K562 (cell line): ENCODE measurements around the gene PREX1. TPM values are rescaled to one million over a fixed set of nuclear protein-coding genes. Genes with fewer than 3 reads are reported as not detected.

Source experiments
- ATAC-seq: fragments of 200-7000 bp; cut with Tn5 transposase; 3 replicates; pipeline ENCODE4 v1.9.1; 2020; ENCODE audit warnings: moderate library complexity
- BruUV-seq: library from RNA; stranded (reverse); fragments of 400-500 nt; replicated peaks from 2 replicates; lab custom pipeline; 2021; lab: Mats Ljungman, UMichigan
- CTCF ChIA-PET: fragments of 300-600 bp; formaldehyde crosslinking; extraction: SDS; loops from one replicate; lab custom pipeline; 2021; ENCODE audit warnings: low intra/inter-chr PET ratio; lab: Yijun Ruan, JAX
- POLR2A ChIA-PET: fragments of 300-600, 350-650 bp; sonication (Branson Sonifier 250); formaldehyde crosslinking; extraction: SDS; loops from one replicate; lab custom pipeline; 2021; ENCODE audit warnings: antibody characterized with exemption, inconsistent platforms; lab: Yijun Ruan, JAX
- DNase-seq, 4 experiments: peaks; one replicate each; pipeline versions ENCODE4 v3.0.0 to v3.0.0-alpha.2; 2011 to 2018; ENCODE audit warnings: low spot score in 3 of 4, mixed read lengths in 3 of 4; ENCODE audit errors: extremely low read depth in 1 of 4
- FAIRE-seq: peaks from 2 replicates; lab custom pipeline; 2011; peaks lifted over from hg19 to GRCh38; lab: Jason Lieb, UNC
- H2AFZ ChIP-seq: 2 replicates; pipeline ENCODE4 v1.6.0; 2011; ENCODE audit warnings: low read depth, low read length, control low read depth, inconsistent platforms
- H3K27ac ChIP-seq: fragments of 200-600 bp; 3 replicates; pipeline ENCODE4 v1.8.0; 2011; ENCODE audit warnings: low read depth, mild to moderate bottlenecking, control low read depth, inconsistent platforms, low read length, moderate library complexity, mixed read lengths; ENCODE audit errors: extremely low read depth
- H3K27me3 ChIP-seq, 2 experiments: fragments of 300-600 bp in 1 of 2; 2 replicates in 1 of 2; 3 replicates in 1 of 2; pipeline versions ENCODE4 v1.6.0 to v1.8.0; 2011; ENCODE audit warnings: inconsistent platforms in 2 of 2, low read length in 2 of 2, mild to moderate bottlenecking in 1 of 2, mixed read lengths in 1 of 2, moderate library complexity in 1 of 2; ENCODE audit not compliant: control insufficient read depth in 2 of 2, insufficient read depth in 2 of 2
- H3K36me3 ChIP-seq: fragments of 300-600 bp; 3 replicates; pipeline ENCODE4 v1.8.0; 2011; ENCODE audit warnings: mild to moderate bottlenecking, low read length, inconsistent platforms; ENCODE audit not compliant: control insufficient read depth, insufficient read depth
- H3K4me1 ChIP-seq, 2 experiments: fragments of 200-600 bp in 1 of 2; replicated peaks in 1 of 2; 2 replicates in 1 of 2; 3 replicates in 1 of 2; pipeline versions ENCODE4 v1.5.1 to v1.8.0; 2011; ENCODE audit warnings: inconsistent platforms in 2 of 2, low read length in 2 of 2, mild to moderate bottlenecking in 1 of 2, mixed read lengths in 1 of 2, moderate library complexity in 1 of 2; ENCODE audit not compliant: control insufficient read depth in 2 of 2, insufficient read depth in 2 of 2
- H3K4me2 ChIP-seq: 2 replicates; pipeline ENCODE4 v1.6.1; 2011; ENCODE audit warnings: low read length, control low read depth, inconsistent platforms, mixed read lengths; ENCODE audit not compliant: insufficient read depth
- H3K4me3 ChIP-seq: fragments of 200-600 bp; sonication (generic), shearing (Covaris generic); 2 replicates; pipeline ENCODE4 v1.5.1; 2016; ENCODE audit warnings: control low read depth, inconsistent platforms
- H3K79me2 ChIP-seq: fragments of 200-600 bp; 3 replicates; pipeline ENCODE4 v1.8.0; 2011; ENCODE audit warnings: low read length, inconsistent platforms; ENCODE audit not compliant: control insufficient read depth, insufficient read depth
- H3K9ac ChIP-seq, 2 experiments: 2 replicates each; pipeline versions ENCODE4 v1.6.0 to v1.6.1; 2011; ENCODE audit warnings: low read depth in 2 of 2, low read length in 2 of 2, control low read depth in 1 of 2, inconsistent platforms in 1 of 2, mild to moderate bottlenecking in 1 of 2, mixed read lengths in 1 of 2; ENCODE audit not compliant: insufficient read depth in 1 of 2
- H3K9me1 ChIP-seq: one replicate; pipeline ENCODE4 v1.6.0; 2011; ENCODE audit warnings: inconsistent platforms, mild to moderate bottlenecking, low read length, moderate library complexity; ENCODE audit not compliant: control insufficient read depth, insufficient read depth
- H3K9me3 ChIP-seq: replicated peaks from 2 replicates; pipeline ENCODE4 v1.5.1; 2011; ENCODE audit warnings: low read depth, low read length, inconsistent platforms; ENCODE audit not compliant: control insufficient read depth, insufficient read depth
- H4K20me1 ChIP-seq: replicated peaks from 2 replicates; pipeline ENCODE4 v1.6.1; 2011; ENCODE audit warnings: low read length, inconsistent platforms, mixed read lengths; ENCODE audit not compliant: control insufficient read depth, insufficient read depth
- BCLAF1 ChIP-seq, 2 experiments: fragments of 450-650 bp in 1 of 2; IDR thresholded peaks; 2 replicates each; pipeline ENCODE4 v1.6.1; 2011 to 2017; ENCODE audit warnings: low read depth in 2 of 2, antibody characterized with exemption in 1 of 2, borderline replicate concordance in 1 of 2, low read length in 1 of 2, mild to moderate bottlenecking in 1 of 2, mixed read lengths in 1 of 2; ENCODE audit not compliant: control insufficient read depth in 1 of 2
- CBFA2T3 ChIP-seq: fragments of 450-650 bp; IDR thresholded peaks from 2 replicates; pipeline ENCODE4 v1.6.1; 2017
- CREBBP ChIP-seq: IDR thresholded peaks from one replicate; pipeline ENCODE4 v1.6.1; 2012; ENCODE audit warnings: low read depth, mild to moderate bottlenecking, control low read depth, inconsistent platforms, low read length
- CTBP1 ChIP-seq: fragments of 450-650 bp; IDR thresholded peaks from 2 replicates; pipeline ENCODE4 v1.6.1; 2016; ENCODE audit warnings: borderline replicate concordance
- MTF1 ChIP-seq: fragments of 250-450 bp; sonication (Bioruptor Pico); IDR thresholded peaks from 2 replicates; pipeline ENCODE4 v1.9.0; 2021; ENCODE audit warnings: moderate library complexity, mild to moderate bottlenecking, inconsistent platforms, borderline replicate concordance
- MYC ChIP-seq, 2 experiments: fragments of 250-450 bp in 1 of 2; sonication (Bioruptor Pico) in 1 of 2; IDR thresholded peaks; 2 replicates each; pipeline versions ENCODE4 v1.5.1 to v1.6.1; 2012 to 2021; ENCODE audit warnings: low read depth in 2 of 2, borderline replicate concordance in 1 of 2, improper control_type of control experiment in 1 of 2, low read length in 1 of 2, mild to moderate bottlenecking in 1 of 2, moderate library complexity in 1 of 2
- NRF1 ChIP-seq, 2 experiments: fragments of 450-650 bp; IDR thresholded peaks in 1 of 2; conservative IDR thresholded peaks in 1 of 2; 2 replicates each; pipeline ENCODE4 v1.6.1; 2014; ENCODE audit warnings: mild to moderate bottlenecking in 2 of 2
- PTBP1 ChIP-seq: fragments of 200-400 bp; formaldehyde crosslinking; IDR thresholded peaks from 2 replicates; pipeline ENCODE4 v1.6.1; 2017; ENCODE audit warnings: low read depth, low read length
- PTTG1 ChIP-seq: fragments of 450-650 bp; IDR thresholded peaks from 2 replicates; pipeline ENCODE4 v1.6.1; 2016; ENCODE audit warnings: low read depth, mild to moderate bottlenecking, missing genetic modification characterization, missing compliant biosample characterization
- SAFB2 ChIP-seq: fragments of 200-400 bp; formaldehyde crosslinking; IDR thresholded peaks from 2 replicates; pipeline ENCODE4 v1.6.1; 2018; ENCODE audit warnings: borderline replicate concordance, low read length, low read depth, moderate library complexity; ENCODE audit not compliant: severe bottlenecking
- TBL1XR1 ChIP-seq, 2 experiments: IDR thresholded peaks; 2 replicates each; pipeline ENCODE4 v1.6.1; 2012; ENCODE audit warnings: improper control_type of control experiment in 2 of 2, low read length in 2 of 2, mild to moderate bottlenecking in 1 of 2
- ZNF436 ChIP-seq: fragments of 250-450, 450-650 bp; sonication (Bioruptor Pico); formaldehyde crosslinking; IDR thresholded peaks from 2 replicates; pipeline ENCODE4 v1.7.0; 2020; ENCODE audit warnings: mild to moderate bottlenecking
- ZNF518B ChIP-seq: fragments of 250-450 bp; sonication (Bioruptor Pico); IDR thresholded peaks from 2 replicates; pipeline ENCODE4 v1.5.0; 2021; ENCODE audit warnings: mild to moderate bottlenecking, moderate library complexity
- WGBS: fragments of 100-300 bp; shearing (Covaris generic); methylation state at CpG from one replicate; pipeline ENCODE4 v1.1.6; 2016; ENCODE audit warnings: low coverage, mixed read lengths; ENCODE audit not compliant: insufficient coverage; ENCODE audit errors: missing lambda C conversion rate; 5-methylcytosine and 5-hydroxymethylcytosine counted together
- in situ Hi-C: fragments of 300-500 bp; cut with MboI; formaldehyde crosslinking; loops from 4 replicates; pipeline ENCODE4 v1.15.0; 2018; ENCODE audit warnings: inconsistent platforms, mixed read lengths
- intact Hi-C: fragments of 100-400 bp; cut with micrococcal nuclease; formaldehyde crosslinking; loops from 2 replicates; pipeline ENCODE4 v1.14.2; 2022
- polyA plus RNA-seq, 8 experiments: library from polyadenylated mRNA; depleted of rRNA in 4 of 8; stranded (reverse) in 5 of 8; unstranded in 3 of 8; fragments of >200 nt; fragmentation: Nextera tagmentation in 2 of 8; fragmentation: Illumina TruSeq in 1 of 8; extraction: Ambion mirVana in 2 of 8; extraction: Trizol in 1 of 8; gene quantifications; 2 replicates each; pipeline versions ENCODE4 v1.2.1 to v1.2.3, GENCODE V29; 2011 to 2014; ENCODE audit warnings: inconsistent platforms in 1 of 8, missing spikeins in 1 of 8
- total RNA-seq, 7 experiments: library from RNA; depleted of rRNA in 6 of 7; stranded (reverse); fragments of >200 nt in 6 of 7; fragmentation: Illumina TruSeq in 2 of 7; extraction: Trizol in 2 of 7; gene quantifications; 2 replicates each; pipeline versions ENCODE4 v1.2.1 to v1.2.3, GENCODE V29; 2011 to 2021; ENCODE audit warnings: low replicate concordance in 1 of 7

Gene PREX1
- total and polyA plus RNA-seq, 9 of the 15 experiments (the other 6 are each of a cell fraction or from before 2014, with no cell fraction given): 0.37 to 10.4 (median 4.8) TPM

GRCh38 chr20:48648482-48649051, 179.2 kb downstream of the PREX1 start (continued):
- no peak for TF ChIP-seq BCLAF1 (IDR thresholded peaks at IDR 0.05; ENCODE audit: borderline replicate concordance in 1 of 2, control insufficient read depth in 1 of 2, low read depth in 2 of 2, low read length in 1 of 2)
- no peak for TF ChIP-seq CREBBP
- TF ChIP-seq, all 486 proteins: peak for 0

DNA sequence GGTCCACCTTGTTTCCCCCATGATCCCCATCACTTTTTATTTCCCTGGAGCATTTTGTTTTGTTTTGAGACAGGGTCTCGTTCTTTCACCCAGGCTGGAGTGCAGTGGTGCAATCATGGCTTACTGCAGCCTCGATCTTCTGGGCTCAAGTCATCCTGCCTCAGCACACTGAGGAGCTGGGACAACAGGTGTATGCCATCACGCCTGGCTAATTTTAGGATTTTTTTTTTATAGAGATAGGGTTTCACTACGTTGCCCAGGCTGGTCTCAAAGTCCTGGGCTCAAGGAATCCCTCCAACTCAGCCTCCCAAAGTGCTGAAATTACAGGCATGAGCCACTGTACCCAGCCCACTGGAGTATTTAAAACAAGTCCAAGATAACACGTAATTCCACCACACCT, 179.9 kb downstream of the PREX1 start:
- Histone ChIP-seq H3K27me3 (no peaks in the 10 kb centered on the region), H3K4me2 (no peak overlapping the region), H3K36me3 (peaks cover 14% of the 10 kb centered on the region; the same call in 2 of the 3 replicates), H2AFZ (no peak overlapping the region), H3K79me2 (no peaks in the 10 kb centered on the region), H3K4me3 (no peak overlapping the region), H4K20me1 (peaks cover 5% of the 10 kb centered on the region; the same call in 1 of the 2 replicates), H3K9ac (no peak overlapping the region), H3K9me1 (no peaks in the 10 kb centered on the region), H3K9me3 (no peaks in the 10 kb centered on the region), H3K27ac (no peak overlapping the region), H3K4me1 (peaks cover 0 to 3% of the 10 kb centered on the region in 2 experiments; a peak in 1 of 5 replicates)
- ChIA-PET CTCF (no interaction called here), POLR2A (interaction anchor here (1.6 kb wide), 1 partner anchor 9 kb away, joined by 8 read pairs; no protein-coding TSS in a partner anchor)
- intact Hi-C loops: no loop called here
- BruUV-seq: no TSS peak
- DNase-seq (no peak), FAIRE-seq (no peak), ATAC-seq (no peak)
- 38% methylated on average over 5 of the region's 5 CpGs for WGBS
- in situ Hi-C loops: no loop called here
- no peak for TF ChIP-seq MYC (IDR thresholded peaks at IDR 0.05; ENCODE audit: low read depth, low read length)
- TF ChIP-seq MYC (CRISPR knock-in tag; IDR thresholded peaks at IDR 0.05; ENCODE audit: borderline replicate concordance, low read depth): no peak
- TF ChIP-seq CBFA2T3: no peak
- TF ChIP-seq SAFB2: no peak
- no peak for TF ChIP-seq ZNF518B (CRISPR knock-in tag)
- no peak for TF ChIP-seq MTF1 (CRISPR knock-in tag)
- TF ChIP-seq ZNF436 (CRISPR knock-in tag): no peak
- TF ChIP-seq TBL1XR1 (IDR thresholded peaks at IDR 0.05; ENCODE audit: low read length in 2 of 2): no peak
- no peak for TF ChIP-seq PTBP1
- no peak for TF ChIP-seq PTTG1
- no peak for TF ChIP-seq NRF1 (conservative IDR thresholded peaks at IDR 0.05 in 1 of 2, IDR thresholded peaks at IDR 0.05 in 1 of 2)
- TF ChIP-seq CTBP1: no peak
